Fibroblast of the aortic adventitia (primary cell): ENCODE data around the gene LRRC8C. TPM values are rescaled to one million over a fixed set of nuclear protein-coding genes. Genes with fewer than 3 reads are reported as not detected.

Source experiments
- DNase-seq: peaks from one replicate; pipeline ENCODE4 v3.0.0-alpha.2; 2010; ENCODE audit warnings: low read depth
- H3K4me3 ChIP-seq: 2 replicates; pipeline ENCODE4 v1.5.1; 2011; ENCODE audit warnings: low read depth, mild to moderate bottlenecking, control low read depth, low read length, moderate library complexity
- CTCF ChIP-seq: IDR thresholded peaks from 2 replicates; pipeline ENCODE4 v1.5.1; 2011; ENCODE audit warnings: mild to moderate bottlenecking, low read length, control low read depth, inconsistent platforms; ENCODE audit not compliant: insufficient read depth
- total RNA-seq: library from RNA; depleted of rRNA; stranded (reverse); fragments of >200 nt; gene quantifications from 2 replicates; pipeline ENCODE4 v1.2.3, GENCODE V29; 2012; ENCODE audit warnings: low replicate concordance

The LRRC8C gene
- total RNA-seq, 1 donor: 25.3 TPM

- H3K4me3 ChIP-seq: no peak overlapping the region
- DNase-seq: no peak
- TF ChIP-seq CTCF: no peak
These were observed 10.7 kb downstream of the LRRC8C start for GRCh38 chr1:89643577-89643976.

GRCh38 chr1:89644119-89644814, 11.3 kb downstream of the LRRC8C start:
- TF ChIP-seq CTCF: no peak
- H3K4me3 ChIP-seq: no peak overlapping the region
- DNase-seq: no peak

- no peak for DNase-seq
- TF ChIP-seq CTCF: no peak
- H3K4me3 ChIP-seq: no peak overlapping the region
These were observed 13.3 kb downstream of the LRRC8C start for GRCh38 chr1:89646259-89646658.

GRCh38 chr1:89649783-89650182, 16.9 kb downstream of the LRRC8C start:
- no peak for DNase-seq
- H3K4me3 ChIP-seq: no peak overlapping the region
- no peak for TF ChIP-seq CTCF

- H3K4me3 ChIP-seq: no peak overlapping the region
- no peak for DNase-seq
- TF ChIP-seq CTCF: no peak
These were observed 19.5 kb downstream of the LRRC8C start for GRCh38 chr1:89652373-89652772.

- no peak overlapping the region for H3K4me3 ChIP-seq
- no peak for TF ChIP-seq CTCF
- no peak for DNase-seq
These were observed 25.0 kb downstream of the LRRC8C start for GRCh38 chr1:89657886-89658285.
